Measurements from ENCODE around the gene CCL2.

Gene CCL2

GRCh38 chr17:34236281-34236892, 18.7 kb upstream of the CCL2 start:
- in situ Hi-C loops (cut with MboI; ENCODE audit: low pct_unique_long_range_greater_than_20kb, low sequenced_read_pairs), result no loop called here
- DNase-seq, result peak; percentile 44

GRCh38 chr17:34237458-34237857, 17.6 kb upstream of the CCL2 start:
- no peak for DNase-seq
- in situ Hi-C loops (cut with MboI; ENCODE audit: low pct_unique_long_range_greater_than_20kb, low sequenced_read_pairs), result no loop called here

DNA sequence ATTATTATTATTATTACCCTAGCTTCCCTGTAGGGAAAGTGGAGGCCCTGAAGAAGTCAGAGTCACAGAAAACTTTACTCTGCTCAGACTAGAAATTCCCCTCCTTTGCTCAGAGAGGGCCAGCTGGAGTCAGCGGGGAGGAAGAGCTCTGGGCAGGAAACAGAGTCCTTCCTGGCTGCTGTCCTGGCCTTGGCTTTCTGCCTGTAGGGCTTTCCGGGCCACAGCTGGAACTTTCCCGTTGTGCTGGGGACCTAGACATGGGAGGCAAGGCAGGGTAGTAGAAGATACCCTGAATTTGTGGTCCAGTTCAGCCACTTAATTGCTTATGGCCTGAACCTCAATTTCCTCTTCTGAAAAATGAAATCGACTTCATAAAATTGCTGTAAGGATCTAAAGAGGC, 14.0 kb upstream of the CCL2 start:
- in situ Hi-C loops (cut with MboI; ENCODE audit: low pct_unique_long_range_greater_than_20kb, low sequenced_read_pairs), result no loop called here
- peak; percentile 41 for DNase-seq

DNA sequence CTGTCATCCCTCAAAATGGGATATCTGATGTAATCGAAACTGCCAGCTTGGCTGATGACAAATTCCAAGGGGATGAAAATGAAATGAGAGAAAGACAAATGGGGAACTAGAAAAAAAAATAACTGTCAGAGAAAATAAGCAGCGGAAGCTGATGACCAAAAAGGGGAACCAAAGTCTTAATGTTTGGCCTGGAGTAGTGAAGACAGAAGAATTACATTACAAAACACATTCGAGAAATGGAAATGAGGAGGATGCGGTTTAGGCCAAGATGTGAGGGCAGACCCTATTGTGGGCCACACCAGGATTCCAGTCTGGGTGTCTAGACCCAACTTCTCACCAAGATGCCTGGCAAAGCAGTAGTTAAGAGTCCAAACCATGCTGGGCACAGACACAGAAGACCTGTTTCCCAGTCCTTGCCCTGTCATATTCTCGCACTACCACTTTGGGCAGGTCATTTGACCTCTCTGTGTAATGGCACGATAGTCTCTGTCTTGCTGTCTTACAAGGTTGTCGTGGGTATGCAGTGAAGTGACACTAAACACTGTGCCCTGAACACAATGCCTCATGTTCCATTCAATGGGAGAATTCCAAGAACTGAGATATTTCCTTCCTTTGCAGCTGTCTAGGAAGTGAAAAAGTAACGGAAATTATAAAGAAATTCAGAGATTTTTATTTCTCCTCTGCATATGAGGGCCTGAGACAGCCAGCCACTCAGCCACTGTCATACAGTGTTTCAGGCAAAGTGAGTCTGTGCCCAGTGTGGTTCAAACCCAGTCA, 12.3 kb upstream of the CCL2 start:
- in situ Hi-C loops (cut with MboI; ENCODE audit: low pct_unique_long_range_greater_than_20kb, low sequenced_read_pairs), result no loop called here
- DNase-seq, result peak; percentile 95

GRCh38 chr17:34243364-34244320, 11.4 kb upstream of the CCL2 start:
- DNase-seq, result no peak
- in situ Hi-C loops (cut with MboI; ENCODE audit: low pct_unique_long_range_greater_than_20kb, low sequenced_read_pairs), result no loop called here

DNA sequence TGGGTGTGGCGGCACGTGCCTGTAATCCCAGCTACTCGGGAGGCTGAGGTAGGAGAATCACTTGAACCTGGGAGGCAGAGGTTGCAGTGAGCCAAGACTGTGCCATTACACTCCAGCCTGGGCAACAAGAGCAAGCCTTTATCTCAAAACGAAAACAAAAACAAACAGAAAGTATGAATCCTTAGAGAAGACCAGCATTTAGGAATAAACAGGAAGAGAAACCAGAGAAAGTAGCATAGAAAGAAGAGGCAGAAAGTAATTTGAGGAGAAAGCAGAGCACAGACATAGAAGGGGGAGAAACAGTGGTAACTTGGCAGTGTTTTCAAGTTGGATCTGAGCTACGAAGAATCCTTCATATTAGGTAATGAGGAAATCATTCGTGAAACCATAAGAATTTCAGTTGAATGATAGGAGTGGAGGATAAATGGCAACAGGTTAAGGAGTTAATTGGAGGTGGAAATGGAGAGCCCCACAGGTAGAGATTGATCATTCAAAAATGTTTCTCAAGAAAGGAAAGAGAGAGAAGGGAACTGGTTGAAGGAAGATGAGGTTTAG, 9.7 kb upstream of the CCL2 start:
- in situ Hi-C loops (cut with MboI; ENCODE audit: low pct_unique_long_range_greater_than_20kb, low sequenced_read_pairs), result no loop called here
- DNase-seq, result no peak

DNA sequence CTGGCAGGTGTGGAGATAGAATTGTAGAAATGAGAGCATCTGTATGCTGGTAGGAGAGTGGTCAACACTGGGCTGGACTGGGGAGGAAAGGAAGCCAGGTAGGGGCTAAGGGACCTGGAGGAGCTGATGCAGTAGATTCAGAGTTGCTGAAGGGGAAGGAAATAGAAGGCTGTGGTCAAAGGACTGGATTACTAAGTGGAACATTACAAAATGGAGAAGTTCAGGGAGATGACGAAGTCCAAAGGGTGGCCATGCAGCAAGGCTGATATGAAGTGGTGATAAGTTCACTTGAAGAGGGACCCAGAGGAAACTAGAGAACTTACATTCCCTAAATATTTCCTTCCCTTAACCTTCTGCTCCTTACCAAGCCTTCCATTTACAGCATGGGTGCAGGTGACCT, 8.6 kb upstream of the CCL2 start:
- in situ Hi-C loops (cut with MboI; ENCODE audit: low pct_unique_long_range_greater_than_20kb, low sequenced_read_pairs), result no loop called here
- DNase-seq, result peak; percentile 84

DNA sequence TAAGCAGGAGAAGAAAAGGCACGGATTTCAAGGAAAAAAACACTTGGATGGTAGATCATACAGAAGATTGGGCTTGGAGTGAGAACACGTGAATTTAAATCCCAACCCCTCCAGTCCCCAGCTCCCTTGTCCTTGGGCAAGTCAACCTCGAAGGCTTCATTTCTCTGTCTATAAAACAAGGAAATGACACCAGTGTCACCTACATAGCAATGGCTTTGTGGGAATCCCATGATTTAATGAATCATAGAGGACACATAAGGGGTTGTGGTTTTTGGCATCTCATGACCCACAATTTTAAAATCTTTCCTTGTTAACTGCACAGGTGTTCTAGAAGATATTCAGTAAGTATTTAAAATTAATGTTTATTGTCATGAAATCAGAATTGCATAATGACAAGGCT, 8.2 kb upstream of the CCL2 start:
- in situ Hi-C loops (cut with MboI; ENCODE audit: low pct_unique_long_range_greater_than_20kb, low sequenced_read_pairs), result no loop called here
- DNase-seq, result no peak

DNA sequence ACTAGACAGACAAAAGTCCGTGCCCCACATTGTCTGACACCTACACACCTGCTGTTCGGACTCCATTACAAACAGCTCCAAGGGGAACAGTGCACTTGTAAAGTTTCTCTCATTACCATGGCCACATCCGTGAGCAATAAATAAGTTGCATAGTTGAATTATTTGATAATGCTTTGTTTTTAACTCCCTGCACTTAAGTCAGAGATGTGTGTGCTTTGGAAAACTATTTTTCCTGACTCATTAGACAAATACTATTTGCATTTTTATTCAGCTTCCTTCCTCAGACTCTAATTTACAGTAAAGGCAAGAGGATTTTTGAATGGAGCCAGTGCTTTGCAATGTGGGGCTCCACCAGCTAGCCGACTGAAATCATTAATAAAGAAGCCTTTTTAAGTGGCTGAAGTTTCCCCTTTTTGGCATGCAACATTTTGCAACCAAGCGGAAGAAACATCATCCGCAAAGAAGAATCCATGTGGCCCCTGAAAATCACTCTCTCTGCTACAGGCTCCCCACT, 6.5 kb upstream of the CCL2 start:
- no peak for DNase-seq
- in situ Hi-C loops (cut with MboI; ENCODE audit: low pct_unique_long_range_greater_than_20kb, low sequenced_read_pairs), result no loop called here

- in situ Hi-C loops (cut with MboI; ENCODE audit: low pct_unique_long_range_greater_than_20kb, low sequenced_read_pairs), result no loop called here
- DNase-seq, result no peak
These were observed 6.0 kb upstream of the CCL2 start for GRCh38 chr17:34249061-34249460.

GRCh38 chr17:34249478-34249877, 5.6 kb upstream of the CCL2 start:
- in situ Hi-C loops (cut with MboI; ENCODE audit: low pct_unique_long_range_greater_than_20kb, low sequenced_read_pairs), result no loop called here
- no peak for DNase-seq

GRCh38 chr17:34251186-34251585, 3.9 kb upstream of the CCL2 start:
- DNase-seq, result no peak
- in situ Hi-C loops (cut with MboI; ENCODE audit: low pct_unique_long_range_greater_than_20kb, low sequenced_read_pairs), result no loop called here

DNA sequence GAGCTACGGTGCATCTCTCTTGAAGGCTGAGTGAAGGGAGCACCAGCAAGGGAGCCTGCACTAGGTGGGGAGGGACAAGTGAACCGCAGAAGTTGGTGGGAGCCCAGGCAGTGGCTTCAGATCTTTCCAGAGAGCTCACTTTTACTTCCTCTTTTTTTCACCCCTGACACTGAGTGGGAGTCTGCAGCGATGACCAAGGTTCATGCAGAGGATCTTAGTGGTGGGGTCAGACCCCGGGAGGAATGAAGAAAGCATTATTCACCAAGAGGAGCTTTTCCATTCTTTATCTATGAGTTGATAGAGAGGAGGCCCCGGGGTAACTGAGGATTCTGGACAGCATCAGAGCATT, 3.0 kb upstream of the CCL2 start:
- DNase-seq, result peak; percentile 82
- in situ Hi-C loops (cut with MboI; ENCODE audit: low pct_unique_long_range_greater_than_20kb, low sequenced_read_pairs), result no loop called here

DNA sequence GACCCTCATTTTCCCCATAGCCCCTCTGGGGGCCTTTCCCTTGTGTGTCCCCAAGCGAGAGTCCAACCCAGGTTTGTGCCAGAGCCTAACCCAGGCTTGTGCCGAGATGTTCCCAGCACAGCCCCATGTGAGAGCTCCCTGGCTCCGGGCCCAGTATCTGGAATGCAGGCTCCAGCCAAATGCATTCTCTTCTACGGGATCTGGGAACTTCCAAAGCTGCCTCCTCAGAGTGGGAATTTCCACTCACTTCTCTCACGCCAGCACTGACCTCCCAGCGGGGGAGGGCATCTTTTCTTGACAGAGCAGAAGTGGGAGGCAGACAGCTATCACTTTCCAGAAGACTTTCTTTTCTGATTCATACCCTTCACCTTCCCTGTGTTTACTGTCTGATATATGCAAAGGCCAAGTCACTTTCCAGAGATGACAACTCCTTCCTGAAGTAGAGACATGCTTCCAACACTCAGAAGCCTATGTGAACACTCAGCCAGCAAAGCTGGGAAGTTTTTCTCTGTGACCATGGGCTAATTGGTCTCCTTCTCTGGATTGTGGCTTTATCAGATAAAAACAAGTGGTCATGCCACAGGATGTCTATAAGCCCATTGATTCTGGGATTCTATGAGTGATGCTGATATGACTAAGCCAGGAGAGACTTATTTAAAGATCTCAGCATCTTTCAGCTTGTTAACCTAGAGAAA, 2.5 kb upstream of the CCL2 start:
- no peak for DNase-seq
- in situ Hi-C loops (cut with MboI; ENCODE audit: low pct_unique_long_range_greater_than_20kb, low sequenced_read_pairs), result no loop called here

DNA sequence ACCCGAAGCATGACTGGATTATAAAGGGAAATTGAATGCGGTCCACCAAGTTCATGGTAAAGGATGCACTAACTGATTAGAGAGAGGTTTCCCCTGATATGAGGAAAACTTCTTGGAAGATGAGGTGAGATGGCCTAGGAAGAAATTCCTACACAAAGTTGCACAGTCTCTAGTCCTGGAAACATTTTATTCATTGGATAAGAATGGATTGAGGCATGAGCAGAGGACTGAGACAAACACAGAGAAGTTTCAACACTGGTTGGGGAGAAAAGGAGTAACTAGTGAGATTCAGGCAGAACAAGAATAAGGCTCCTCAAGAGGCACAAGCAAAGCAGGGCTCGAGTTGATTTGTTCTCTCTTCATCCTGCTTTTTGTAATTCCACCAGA, 2.0 kb upstream of the CCL2 start:
- no peak for DNase-seq
- in situ Hi-C loops (cut with MboI; ENCODE audit: low pct_unique_long_range_greater_than_20kb, low sequenced_read_pairs), result no loop called here

DNA sequence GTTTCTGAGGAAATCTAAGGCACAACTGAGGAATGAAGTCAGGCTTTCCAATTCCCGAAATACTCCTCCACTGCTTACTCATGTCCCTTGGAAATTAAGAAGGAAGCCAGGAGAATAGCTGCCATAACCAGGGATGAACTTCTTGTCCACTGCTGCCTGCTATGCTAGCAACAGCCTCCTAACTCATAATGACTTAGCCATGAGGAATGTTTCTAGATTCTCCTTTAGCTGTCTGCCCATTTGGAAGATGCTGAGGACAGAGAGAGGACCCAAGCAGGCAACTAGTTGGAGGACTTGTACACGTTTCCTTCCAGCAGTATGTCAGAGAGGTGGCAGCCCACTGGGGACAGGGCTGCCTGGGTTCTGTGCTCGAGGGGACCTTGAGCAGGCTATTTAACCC, 939 bp upstream of the CCL2 start:
- no peak for DNase-seq
- in situ Hi-C loops (cut with MboI; ENCODE audit: low pct_unique_long_range_greater_than_20kb, low sequenced_read_pairs), result no loop called here

DNA sequence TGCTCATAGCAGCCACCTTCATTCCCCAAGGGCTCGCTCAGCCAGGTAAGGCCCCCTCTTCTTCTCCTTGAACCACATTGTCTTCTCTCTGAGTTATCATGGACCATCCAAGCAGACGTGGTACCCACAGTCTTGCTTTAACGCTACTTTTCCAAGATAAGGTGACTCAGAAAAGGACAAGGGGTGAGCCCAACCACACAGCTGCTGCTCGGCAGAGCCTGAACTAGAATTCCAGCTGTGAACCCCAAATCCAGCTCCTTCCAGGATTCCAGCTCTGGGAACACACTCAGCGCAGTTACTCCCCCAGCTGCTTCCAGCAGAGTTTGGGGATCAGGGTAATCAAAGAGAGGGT, 272 bp downstream of the CCL2 start:
- in situ Hi-C loops (cut with MboI; ENCODE audit: low pct_unique_long_range_greater_than_20kb, low sequenced_read_pairs), result no loop called here
- DNase-seq, result no peak

DNA sequence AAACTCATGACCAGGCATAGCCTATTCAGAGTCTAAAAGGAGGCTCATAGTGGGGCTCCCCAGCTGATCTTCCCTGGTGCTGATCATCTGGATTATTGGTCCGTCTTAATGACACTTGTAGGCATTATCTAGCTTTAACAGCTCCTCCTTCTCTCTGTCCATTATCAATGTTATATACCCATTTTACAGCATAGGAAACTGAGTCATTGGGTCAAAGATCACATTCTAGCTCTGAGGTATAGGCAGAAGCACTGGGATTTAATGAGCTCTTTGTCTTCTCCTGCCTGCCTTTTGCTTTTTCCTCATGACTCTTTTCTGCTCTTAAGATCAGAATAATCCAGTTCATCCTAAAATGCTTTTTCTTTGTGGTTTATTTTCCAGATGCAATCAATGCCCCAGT, 756 bp downstream of the CCL2 start:
- in situ Hi-C loops (cut with MboI; ENCODE audit: low pct_unique_long_range_greater_than_20kb, low sequenced_read_pairs), result no loop called here
- DNase-seq, result no peak

DNA sequence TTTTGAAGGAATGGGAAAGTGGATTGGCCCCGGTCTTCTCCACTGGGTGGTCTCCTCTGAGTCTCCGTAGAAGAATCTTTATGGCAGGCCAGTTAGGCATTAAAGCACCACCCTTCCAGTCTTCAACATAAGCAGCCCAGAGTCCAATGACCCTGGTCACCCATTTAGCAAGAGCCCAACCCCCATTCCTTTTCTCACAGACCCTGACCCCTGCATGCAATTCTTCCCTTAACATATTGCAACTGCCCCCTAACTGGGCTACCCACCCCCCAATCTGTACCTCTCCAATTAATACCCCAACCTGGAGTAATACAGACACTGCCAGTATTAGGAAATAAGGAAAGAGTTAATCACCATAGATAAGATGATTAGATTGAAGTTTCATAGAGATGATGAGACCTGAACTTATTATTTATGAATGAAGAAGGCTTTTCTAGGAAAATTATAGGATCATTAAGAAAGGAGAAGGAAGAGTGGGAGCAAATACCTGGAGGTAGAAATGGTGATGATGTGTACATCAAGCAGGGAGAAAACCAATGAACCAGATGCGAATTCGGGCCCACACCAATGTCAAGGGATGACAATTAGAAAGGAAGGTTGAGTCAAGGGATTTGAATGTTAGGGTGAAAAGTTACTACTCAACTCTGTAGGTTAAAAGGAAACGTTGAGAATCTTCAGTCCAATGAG, 2.4 kb downstream of the CCL2 start:
- no peak for DNase-seq
- in situ Hi-C loops (cut with MboI; ENCODE audit: low pct_unique_long_range_greater_than_20kb, low sequenced_read_pairs), result no loop called here
